Neuronal stem cell (in vitro differentiated cells): Measurements from ENCODE around the gene ABL1.

Source experiments
- DNase-seq: peaks from one replicate; pipeline ENCODE4 v3.0.0-alpha.2; 2013; ENCODE audit warnings: low spot score
- H2AFZ ChIP-seq: one replicate; pipeline ENCODE4 v1.6.1; 2013; ENCODE audit warnings: mild to moderate bottlenecking, low read length, inconsistent platforms
- H2AK5ac ChIP-seq: 2 replicates; pipeline ENCODE4 v1.6.1; 2013; ENCODE audit warnings: low read depth, mild to moderate bottlenecking, inconsistent platforms, low read length, moderate library complexity, mixed read lengths
- H2BK120ac ChIP-seq: 2 replicates; pipeline ENCODE4 v1.6.1; 2013; ENCODE audit warnings: low read depth, mild to moderate bottlenecking, inconsistent platforms, low read length, moderate library complexity, mixed read lengths
- H2BK12ac ChIP-seq: one replicate; pipeline ENCODE4 v1.6.1; 2013; ENCODE audit warnings: low read length, inconsistent platforms
- H2BK15ac ChIP-seq: 2 replicates; pipeline ENCODE4 v1.6.1; 2013; ENCODE audit warnings: mild to moderate bottlenecking, low read length, inconsistent platforms, mixed read lengths
- H2BK5ac ChIP-seq: one replicate; pipeline ENCODE4 v1.6.1; 2013; ENCODE audit warnings: inconsistent platforms, mild to moderate bottlenecking, low read length, moderate library complexity
- H3K14ac ChIP-seq: one replicate; pipeline ENCODE4 v1.6.1; 2013; ENCODE audit warnings: low read length, inconsistent platforms
- H3K18ac ChIP-seq: 2 replicates; pipeline ENCODE4 v1.6.1; 2013; ENCODE audit warnings: low read length, inconsistent platforms
- H3K23ac ChIP-seq: 2 replicates; pipeline ENCODE4 v1.6.1; 2013; ENCODE audit warnings: low read depth, mild to moderate bottlenecking, mixed read lengths, low read length, inconsistent platforms; ENCODE audit not compliant: poor library complexity
- H3K27ac ChIP-seq: replicated peaks from 3 replicates; pipeline ENCODE4 v1.5.1; 2013; ENCODE audit warnings: low read length, inconsistent platforms
- H3K27me3 ChIP-seq, 3 experiments: 2 replicates each; pipeline ENCODE4 v1.6.1; 2013; ENCODE audit warnings: low read length in 3 of 3, mild to moderate bottlenecking in 2 of 3, inconsistent platforms in 1 of 3, low read depth in 1 of 3, mixed read lengths in 1 of 3, moderate library complexity in 1 of 3; ENCODE audit not compliant: control insufficient read depth in 3 of 3, insufficient read depth in 3 of 3
- H3K36me3 ChIP-seq, 2 donors: replicated peaks in 1 of 2; 2 replicates each; pipeline ENCODE4 v1.6.1; 2013; ENCODE audit warnings: low read length in 2 of 2; ENCODE audit not compliant: control insufficient read depth in 2 of 2, insufficient read depth in 2 of 2
- H3K4ac ChIP-seq: 2 replicates; pipeline ENCODE4 v1.6.1; 2013; ENCODE audit warnings: inconsistent platforms, mild to moderate bottlenecking, low read length, moderate library complexity
- H3K4me1 ChIP-seq, 2 donors: 1 replicate in 1 of 2; 2 replicates in 1 of 2; pipeline ENCODE4 v1.6.1; 2013; ENCODE audit warnings: low read length in 2 of 2, low read depth in 1 of 2; ENCODE audit not compliant: control insufficient read depth in 2 of 2, insufficient read depth in 1 of 2
- H3K4me2 ChIP-seq: one replicate; pipeline ENCODE4 v1.6.1; 2013; ENCODE audit warnings: mild to moderate bottlenecking, low read length, inconsistent platforms; ENCODE audit not compliant: insufficient read depth, poor library complexity, severe bottlenecking
- H3K4me3 ChIP-seq, 2 donors: 2 replicates each; pipeline ENCODE4 v1.5.1; 2013; ENCODE audit warnings: low read length in 2 of 2, mild to moderate bottlenecking in 2 of 2, inconsistent platforms in 1 of 2, moderate library complexity in 1 of 2
- H3K79me1 ChIP-seq: one replicate; pipeline ENCODE4 v1.6.1; 2013; ENCODE audit warnings: low read depth, mild to moderate bottlenecking, inconsistent platforms, low read length, moderate library complexity
- H3K9ac ChIP-seq: one replicate; pipeline ENCODE4 v1.6.1; 2013; ENCODE audit warnings: mild to moderate bottlenecking, low read depth, low read length, inconsistent platforms; ENCODE audit not compliant: poor library complexity
- H3K9me3 ChIP-seq, 2 donors: replicated peaks in 1 of 2; 2 replicates each; pipeline versions ENCODE3 to v1.6.1; 2013; ENCODE audit warnings: low read length in 2 of 2, mild to moderate bottlenecking in 2 of 2, inconsistent platforms in 1 of 2, low read depth in 1 of 2, mixed read lengths in 1 of 2, moderate library complexity in 1 of 2; ENCODE audit not compliant: control insufficient read depth in 2 of 2, insufficient read depth in 1 of 2
- H4K8ac ChIP-seq: one replicate; pipeline ENCODE4 v1.6.1; 2013; ENCODE audit warnings: low read depth, mild to moderate bottlenecking, inconsistent platforms, low read length, moderate library complexity
- H4K91ac ChIP-seq: one replicate; pipeline ENCODE4 v1.6.1; 2013; ENCODE audit warnings: low read length, low read depth, mild to moderate bottlenecking, inconsistent platforms; ENCODE audit not compliant: poor library complexity
- WGBS, 2 donors: extraction: QIAGEN DNeasy Blood & Tissue Kit; methylation state at CpG; one replicate each; pipeline ENCODE4 v1.1.7; 2013; ENCODE audit warnings: missing lambda C conversion rate in 2 of 2, mixed read lengths in 1 of 2; ENCODE audit not compliant: insufficient read length in 2 of 2, insufficient replicate concordance in 1 of 2; ENCODE audit errors: extremely low coverage in 2 of 2; 5-methylcytosine and 5-hydroxymethylcytosine counted together

The ABL1 gene

DNA sequence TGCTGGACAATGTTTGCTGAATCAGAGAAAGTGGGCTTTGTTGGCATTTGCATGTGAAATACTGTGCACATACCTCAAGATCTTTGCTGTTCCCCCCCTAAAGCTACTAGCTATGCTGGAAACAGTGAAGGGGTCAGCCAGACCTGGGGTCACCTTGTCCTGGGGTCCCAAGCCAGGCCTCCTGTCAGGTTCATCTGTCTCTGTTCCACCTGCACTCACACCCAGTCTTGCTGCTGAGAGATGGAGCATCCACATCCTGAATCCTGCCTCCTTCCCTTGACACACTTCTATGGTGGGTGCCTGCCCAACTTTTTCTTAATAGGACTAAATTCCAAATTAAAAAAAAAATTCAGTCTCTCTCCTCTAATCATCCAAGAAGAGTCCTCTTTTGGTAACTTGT is 4.0 kb upstream of the ABL1 start:
- no peaks in the 10 kb centered on the region for H3K36me3 ChIP-seq
- no peak overlapping the region for H2AFZ ChIP-seq
- H2BK15ac ChIP-seq = no peak overlapping the region
- H3K4me1 ChIP-seq = peaks cover 5 to 7% of the 10 kb centered on the region in 2 donors
- no peak overlapping the region for H2BK5ac ChIP-seq
- no peak for DNase-seq
- H3K14ac ChIP-seq = no peak overlapping the region
- peaks cover 0 to 18% of the 10 kb centered on the region in 2 donors for H3K9me3 ChIP-seq
- H3K9ac ChIP-seq = no peak overlapping the region
- H3K4me3 ChIP-seq = no peak overlapping the region
- no peak overlapping the region for H4K91ac ChIP-seq
- no peak overlapping the region for H2BK120ac ChIP-seq
- no peak overlapping the region for H2AK5ac ChIP-seq
- H4K8ac ChIP-seq = no peak overlapping the region
- no peak overlapping the region for H3K4ac ChIP-seq
- no peak overlapping the region for H2BK12ac ChIP-seq
- no peaks in the 10 kb centered on the region for H3K27me3 ChIP-seq
- no peak overlapping the region for H3K23ac ChIP-seq
- H3K79me1 ChIP-seq = no peaks in the 10 kb centered on the region
- no peak overlapping the region for H3K4me2 ChIP-seq
- no peak overlapping the region for H3K27ac ChIP-seq
- no peak overlapping the region for H3K18ac ChIP-seq

GRCh38 chr9:130833031-130833990 is 1.7 kb upstream of the ABL1 start:
- Histone ChIP-seq H3K36me3 (peaks cover 0 to 2% of the 10 kb centered on the region in 2 donors), H3K4me3 (no peak overlapping the region), H3K9me3 (peaks cover 0 to 9% of the 10 kb centered on the region in 2 donors)

GRCh38 chr9:130835441-130836298 is 616 bp downstream of the ABL1 start:
- Histone ChIP-seq H2BK5ac (peak overlapping the region; percentile 83), H3K14ac (no peak overlapping the region), H2AK5ac (no peak overlapping the region), H3K27ac (peak overlapping the region; percentile 77), H3K18ac (peak overlapping the region; percentile 95), H3K9ac (peak overlapping the region; percentile 90), H4K8ac (no peak overlapping the region), H3K36me3 (peaks cover 0 to 6% of the 10 kb centered on the region in 2 donors), H3K79me1 (peaks cover 3% of the 10 kb centered on the region), H3K27me3 (no peaks in the 10 kb centered on the region), H2AFZ (peak overlapping the region; percentile 60), H3K4me2 (peak overlapping the region; percentile 56), H3K9me3 (no peaks in the 10 kb centered on the region), H2BK12ac (no peak overlapping the region), H3K4ac (no peak overlapping the region), H3K4me1 (peaks cover 22 to 23% of the 10 kb centered on the region in 2 donors), H4K91ac (no peak overlapping the region), H2BK120ac (peak overlapping the region; percentile 75), H3K23ac (peak overlapping the region; percentile 91), H2BK15ac (peak overlapping the region; percentile 49), H3K4me3 (peak overlapping the region; percentile 79 to 87)
- DNase-seq = no peak
- WGBS, 2 donors = no CpG with 5 or more reads among the region's 44 CpGs

More at GRCh38 chr9:130833031-130833990, 1.7 kb upstream of the ABL1 start:
- H3K4me1 ChIP-seq = peaks cover 15 to 20% of the 10 kb centered on the region in 2 donors
- no peaks in the 10 kb centered on the region for H3K79me1 ChIP-seq
- H3K27ac ChIP-seq = no peak overlapping the region
- H3K4me2 ChIP-seq = no peak overlapping the region
- no peak overlapping the region for H3K23ac ChIP-seq
- WGBS, 2 donors = no CpG with 5 or more reads among the region's 8 CpGs
- no peak overlapping the region for H2AFZ ChIP-seq
- H4K91ac ChIP-seq = no peak overlapping the region
- peak overlapping the region; percentile 27 for H3K18ac ChIP-seq
- H3K9ac ChIP-seq = peak overlapping the region; percentile 39
- DNase-seq = no peak
- H2BK12ac ChIP-seq = no peak overlapping the region
- H2AK5ac ChIP-seq = peak overlapping the region; percentile 15
- no peak overlapping the region for H2BK120ac ChIP-seq
- no peaks in the 10 kb centered on the region for H3K27me3 ChIP-seq
- H4K8ac ChIP-seq = no peak overlapping the region
- no peak overlapping the region for H3K14ac ChIP-seq
- H3K4ac ChIP-seq = no peak overlapping the region
- H2BK5ac ChIP-seq = no peak overlapping the region
- peak overlapping the region; percentile 77 for H2BK15ac ChIP-seq
